ENCODE measurements around the gene COL26A1.

DNA sequence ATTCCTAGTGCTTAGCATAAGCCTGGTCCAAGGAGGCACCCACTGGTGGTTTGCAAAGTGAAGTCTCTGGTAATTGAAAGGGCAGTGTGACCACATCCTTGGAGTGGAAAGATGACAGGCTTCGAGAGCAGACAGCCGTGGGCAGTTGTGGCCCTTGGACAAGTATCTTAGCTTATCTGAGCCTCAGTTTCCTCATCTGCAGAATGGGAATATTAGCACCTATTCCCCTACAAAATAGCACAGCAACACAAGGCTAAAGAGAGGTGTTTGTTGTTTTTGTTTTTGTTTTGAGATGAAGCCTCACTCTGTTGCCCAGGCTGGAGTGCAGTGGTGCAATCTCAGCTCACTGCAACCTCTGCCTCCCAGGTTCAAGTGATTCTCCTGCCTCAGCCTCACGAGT lies 237.1 kb downstream of the COL26A1 start:
- TF ChIP-seq CTCF (optimal IDR thresholded peaks at IDR 0.05 in 1 of 3, IDR thresholded peaks at IDR 0.05 in 1 of 3, conservative IDR thresholded peaks at IDR 0.05 in 1 of 3; ENCODE audit: extremely low read depth in 1 of 3, insufficient read depth in 2 of 3, low read length in 3 of 3) (no peak), EZH2 (IDR thresholded peaks at IDR 0.05; ENCODE audit: low read length) (no peak)

All from keratinocyte (primary cell).